HG03521 (cell line): ENCODE data around the gene SPG7.
"Not testable (repeated sequence)": the region's sequence is repeated elsewhere in the genome, so short reads cannot be mapped to it uniquely, and the experiment has no call there.

Experiments used
- ATAC-seq: cut with Tn5 transposase; IDR thresholded peaks from one replicate; pipeline ENCODE4 v1.9.1; 2021; ENCODE audit warnings: mild to moderate bottlenecking, moderate library complexity; ENCODE audit not compliant: unreplicated experiment

The SPG7 gene

GRCh38 chr16:89507834-89508590 lies at the start of gene SPG7:
Gene SPG7 (plus strand): TSS chr16:89508403. CDS start chr16:89508418, 15 bp downstream.
- peak; percentile 77 for ATAC-seq

GRCh38 chr16:89458551-89458950 lies 49.7 kb upstream of the SPG7 start:
- ATAC-seq, result no peak

GRCh38 chr16:89458967-89459366 lies 49.2 kb upstream of the SPG7 start:
- no peak for ATAC-seq

DNA sequence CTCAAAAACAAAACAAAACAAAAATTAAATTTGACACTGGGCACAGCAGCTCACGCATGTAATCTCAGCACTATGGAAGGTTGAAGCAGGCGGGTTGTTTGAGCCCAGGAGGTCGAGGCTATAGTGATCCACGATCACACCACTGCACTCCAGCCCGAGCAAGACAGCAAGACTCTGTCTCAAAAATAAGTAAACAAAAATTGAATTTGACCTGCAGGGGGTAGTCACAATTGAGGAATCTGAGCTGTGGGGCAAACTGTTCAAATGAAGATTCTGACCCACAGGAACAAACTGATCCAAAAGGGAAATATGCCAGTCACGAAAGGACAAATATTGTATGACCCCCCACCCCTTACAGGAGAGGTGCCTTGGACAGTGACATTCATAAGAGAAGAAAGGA lies 47.6 kb upstream of the SPG7 start:
- no peak for ATAC-seq

DNA sequence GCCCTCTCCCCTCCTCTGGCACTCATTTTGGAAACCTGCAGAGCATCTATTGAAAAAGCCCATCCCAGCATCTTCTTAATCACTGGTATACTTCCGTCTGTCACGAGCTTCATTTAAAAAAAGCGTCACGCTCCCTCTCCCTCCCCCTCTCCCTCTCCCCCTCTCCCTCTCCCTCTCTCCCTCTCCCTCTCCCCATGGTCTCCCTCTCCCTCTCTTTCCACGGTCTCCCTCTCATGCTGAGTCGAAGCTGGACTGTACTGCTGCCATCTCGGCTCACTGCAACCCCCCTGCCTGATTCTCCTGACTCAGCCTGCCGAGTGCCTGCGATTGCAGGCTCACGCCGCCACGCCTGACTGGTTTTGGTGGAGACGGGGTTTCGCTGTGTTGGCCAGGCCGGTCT lies 46.3 kb upstream of the SPG7 start:
- ATAC-seq, result not testable (repeated sequence)

GRCh38 chr16:89462639-89463038 lies 45.6 kb upstream of the SPG7 start:
- ATAC-seq, result not testable (repeated sequence)

- not testable (repeated sequence) for ATAC-seq
Observed at GRCh38 chr16:89463312-89463711, 44.9 kb upstream of the SPG7 start.

DNA sequence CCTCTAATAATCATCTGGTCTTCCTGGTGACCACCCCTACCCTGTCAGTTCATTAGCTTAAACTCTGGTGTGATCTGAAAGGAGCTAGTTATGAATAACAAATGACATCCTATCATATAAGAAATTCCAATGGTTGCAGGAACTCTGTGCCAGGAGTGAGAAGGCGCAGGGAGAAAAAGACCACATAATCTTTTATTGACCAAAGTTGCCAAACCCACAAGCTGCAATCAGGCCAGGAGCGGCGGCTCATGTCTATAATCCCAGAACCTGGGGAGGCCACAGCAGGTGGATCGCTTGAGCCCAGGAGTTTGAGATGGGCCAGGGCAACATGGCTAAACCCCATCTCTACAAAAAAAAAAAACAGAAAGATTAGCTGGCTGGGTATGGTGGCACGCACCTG lies 41.3 kb upstream of the SPG7 start:
- no peak for ATAC-seq

DNA sequence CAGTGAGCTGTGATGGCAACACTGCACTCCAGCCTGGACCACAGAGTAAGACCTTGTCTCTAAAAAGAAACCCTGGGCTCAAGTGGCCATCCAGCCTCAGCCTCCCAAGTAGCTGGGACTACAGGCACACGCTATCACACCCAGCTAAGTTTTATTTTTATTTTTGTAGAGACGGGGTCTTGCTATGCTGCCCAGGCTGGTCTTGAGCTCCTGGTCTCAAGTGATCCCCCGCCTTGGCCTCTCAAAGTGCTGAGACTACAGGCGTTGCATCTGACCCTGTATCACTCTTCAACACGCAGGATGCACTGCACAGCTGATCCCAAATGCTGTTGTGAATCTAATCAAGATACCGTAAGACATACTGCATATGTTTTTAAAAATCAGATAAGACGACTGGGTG lies 40.8 kb upstream of the SPG7 start:
- ATAC-seq, result no peak

GRCh38 chr16:89472711-89473075 lies 35.5 kb upstream of the SPG7 start:
- ATAC-seq, result no peak

- no peak for ATAC-seq
Observed at GRCh38 chr16:89473136-89473712, 35.0 kb upstream of the SPG7 start.

- no peak for ATAC-seq
Observed at GRCh38 chr16:89473791-89474414, 34.3 kb upstream of the SPG7 start.

DNA sequence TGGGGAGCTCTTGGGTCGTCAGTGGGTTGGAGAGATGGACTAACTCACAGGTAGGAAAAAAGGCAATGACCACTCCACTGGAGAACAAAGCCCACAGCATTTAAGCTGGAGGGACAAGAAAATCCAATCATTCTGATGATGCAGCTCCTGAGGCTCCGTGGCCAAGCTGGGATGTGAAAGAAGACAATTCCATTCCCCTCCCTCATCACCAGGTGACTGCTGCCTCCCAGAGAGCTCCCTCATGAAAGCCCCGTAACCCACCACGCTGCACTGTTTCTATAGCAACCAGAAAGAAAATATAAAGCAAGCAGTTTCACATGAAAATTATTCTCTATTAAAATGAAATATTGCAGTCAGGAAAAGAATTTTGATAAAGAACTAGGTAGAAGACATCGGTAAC lies 33.1 kb upstream of the SPG7 start:
- no peak for ATAC-seq

GRCh38 chr16:89476379-89476778 lies 31.8 kb upstream of the SPG7 start:
- ATAC-seq, result no peak

DNA sequence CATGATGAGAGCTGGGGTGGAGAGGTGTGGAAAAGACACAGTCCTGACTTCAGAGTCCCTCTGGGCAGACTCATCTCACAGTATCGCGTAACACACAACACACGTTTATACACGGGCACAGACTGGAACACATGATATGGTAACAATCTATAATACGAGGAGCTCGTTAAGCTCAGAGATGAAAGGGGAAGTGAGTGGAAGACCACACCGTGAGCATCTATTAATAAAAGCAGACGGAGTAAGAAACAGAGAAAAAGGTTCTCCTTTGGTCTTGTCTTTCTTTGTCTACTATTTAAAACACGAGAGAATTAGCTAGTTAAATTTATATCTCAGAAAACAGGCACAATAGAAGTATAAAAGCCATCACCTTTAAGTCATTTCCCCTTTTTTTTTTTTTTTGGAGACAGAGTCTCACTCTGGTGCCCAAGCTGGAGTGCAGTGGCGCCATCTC lies 31.4 kb upstream of the SPG7 start:
- ATAC-seq, result no peak

DNA sequence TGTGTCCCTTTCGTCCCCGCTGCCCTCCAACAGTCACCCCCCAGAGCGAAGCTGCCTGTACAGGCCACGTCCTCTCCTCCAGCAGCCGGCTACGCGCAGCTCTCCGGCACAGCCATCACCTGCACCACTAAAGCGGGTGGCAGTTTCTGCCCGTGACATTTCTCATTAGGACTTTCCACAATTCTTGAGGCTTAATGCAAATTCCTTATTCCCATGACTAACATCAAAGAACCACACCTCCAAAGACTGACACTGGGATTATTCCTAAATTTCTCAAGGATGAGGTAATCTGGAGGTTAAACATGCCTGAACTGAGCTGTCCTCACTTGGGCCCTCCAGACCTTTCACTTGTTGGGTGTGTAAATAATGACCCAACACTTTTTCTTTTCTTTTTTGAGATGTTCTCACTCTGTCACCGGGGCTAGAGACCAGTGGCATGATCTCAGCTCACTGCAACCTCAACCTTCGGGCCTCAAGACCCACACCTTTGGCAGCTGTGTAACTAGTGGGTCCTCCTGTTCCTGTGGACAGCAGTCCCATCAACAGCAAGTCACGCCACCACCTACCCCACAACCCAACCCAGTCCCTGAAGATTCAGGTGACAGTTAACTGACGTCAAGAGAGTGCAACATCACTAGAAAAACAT lies 29.5 kb upstream of the SPG7 start:
- ATAC-seq, result no peak

GRCh38 chr16:89481356-89481955 lies 26.7 kb upstream of the SPG7 start:
- ATAC-seq, result no peak

GRCh38 chr16:89482150-89482816 lies 25.9 kb upstream of the SPG7 start:
- no peak for ATAC-seq

- no peak for ATAC-seq
Observed at GRCh38 chr16:89482817-89483205, 25.4 kb upstream of the SPG7 start.

DNA sequence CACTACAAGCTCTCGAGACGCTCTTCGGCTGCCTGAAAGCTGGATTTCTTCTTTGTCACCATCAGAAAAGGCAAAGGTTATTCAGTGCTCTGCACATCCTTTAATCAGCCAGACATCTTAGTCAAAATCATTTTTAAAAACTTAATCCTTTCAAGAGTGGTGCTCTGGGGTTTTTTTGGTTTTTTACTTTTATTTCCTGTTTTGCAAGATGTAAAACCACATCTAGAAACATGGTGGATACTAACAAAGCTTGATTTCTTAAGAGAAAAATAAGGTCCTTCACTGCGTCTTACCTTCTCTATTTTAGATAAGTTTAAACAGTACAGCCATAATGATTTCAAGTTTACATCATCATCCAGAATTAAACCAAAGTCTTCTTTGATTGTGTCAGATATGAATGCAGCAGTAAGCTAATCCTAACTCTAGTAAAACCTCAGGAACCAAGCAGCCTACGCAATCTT lies 24.1 kb upstream of the SPG7 start:
- no peak for ATAC-seq
